ENCODE measurements around the gene CCDC149.

Gene CCDC149

DNA sequence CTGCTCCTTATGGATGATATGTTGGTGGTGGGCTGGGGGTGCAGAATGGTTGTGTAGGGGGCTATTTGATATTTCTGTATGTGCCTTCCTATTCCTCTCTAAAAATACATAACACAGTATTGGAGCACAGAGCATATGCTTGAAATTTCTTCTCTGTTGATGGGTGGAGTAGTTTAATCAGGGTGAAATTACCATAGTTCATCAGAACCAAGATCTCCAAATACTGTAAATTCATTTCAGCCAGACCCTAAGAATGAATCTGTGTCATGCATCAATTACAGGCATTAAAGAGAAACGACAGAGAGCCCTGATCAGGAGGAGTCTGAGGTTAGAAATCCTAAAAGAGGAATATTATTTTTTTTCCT, 25.1 kb upstream of the CCDC149 start:
- Histone ChIP-seq H3K4me3 (ENCODE audit: low read depth, low read length) (no peak overlapping the region), H3K9me3 (no peaks in the 10 kb centered on the region), H3K27me3 (no peaks in the 10 kb centered on the region), H3K4me1 (no peaks in the 10 kb centered on the region), H3K36me3 (no peaks in the 10 kb centered on the region)
- DNase-seq, result no peak
- TF ChIP-seq, protein P1, sequence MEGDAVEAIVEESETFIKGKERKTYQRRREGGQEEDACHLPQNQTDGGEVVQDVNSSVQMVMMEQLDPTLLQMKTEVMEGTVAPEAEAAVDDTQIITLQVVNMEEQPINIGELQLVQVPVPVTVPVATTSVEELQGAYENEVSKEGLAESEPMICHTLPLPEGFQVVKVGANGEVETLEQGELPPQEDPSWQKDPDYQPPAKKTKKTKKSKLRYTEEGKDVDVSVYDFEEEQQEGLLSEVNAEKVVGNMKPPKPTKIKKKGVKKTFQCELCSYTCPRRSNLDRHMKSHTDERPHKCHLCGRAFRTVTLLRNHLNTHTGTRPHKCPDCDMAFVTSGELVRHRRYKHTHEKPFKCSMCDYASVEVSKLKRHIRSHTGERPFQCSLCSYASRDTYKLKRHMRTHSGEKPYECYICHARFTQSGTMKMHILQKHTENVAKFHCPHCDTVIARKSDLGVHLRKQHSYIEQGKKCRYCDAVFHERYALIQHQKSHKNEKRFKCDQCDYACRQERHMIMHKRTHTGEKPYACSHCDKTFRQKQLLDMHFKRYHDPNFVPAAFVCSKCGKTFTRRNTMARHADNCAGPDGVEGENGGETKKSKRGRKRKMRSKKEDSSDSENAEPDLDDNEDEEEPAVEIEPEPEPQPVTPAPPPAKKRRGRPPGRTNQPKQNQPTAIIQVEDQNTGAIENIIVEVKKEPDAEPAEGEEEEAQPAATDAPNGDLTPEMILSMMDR (IDR thresholded peaks at IDR 0.05; ENCODE audit: low read depth, low read length), result no peak

DNA sequence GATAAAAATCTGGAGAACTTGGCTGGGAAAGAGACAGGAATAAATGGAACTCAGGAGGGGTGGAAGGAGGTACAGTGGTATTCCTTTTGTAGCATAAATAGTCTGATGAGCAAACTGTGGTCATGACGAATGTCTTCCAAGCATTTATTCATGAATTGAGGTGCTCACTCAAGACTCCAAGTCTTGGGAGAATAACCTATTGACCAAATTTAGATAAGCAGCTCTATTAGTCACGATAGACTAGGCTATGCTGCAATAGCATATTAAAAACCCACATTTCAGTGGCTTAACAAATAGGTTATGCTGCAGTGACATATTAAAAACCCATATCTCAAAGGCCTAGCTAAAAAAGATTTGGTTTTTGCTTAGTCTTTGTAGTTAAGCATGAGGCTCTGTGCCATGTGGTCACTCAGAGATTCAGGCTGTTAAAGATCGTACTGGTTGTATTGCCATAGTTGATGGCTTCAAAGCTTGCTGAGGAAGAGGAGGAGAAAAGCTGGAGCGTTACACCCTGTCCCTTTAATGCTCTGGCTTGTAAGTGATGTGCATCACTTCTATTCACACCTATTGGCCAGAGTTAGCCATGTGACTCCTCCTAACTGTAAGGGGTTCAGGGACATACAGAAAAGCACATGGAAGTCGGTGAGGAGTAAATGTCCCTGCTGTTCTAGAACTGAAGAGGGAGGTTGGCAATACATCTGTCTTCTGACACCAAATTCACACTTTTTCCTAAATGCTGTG, 24.5 kb upstream of the CCDC149 start:
- no peak for DNase-seq
- TF ChIP-seq, protein P1 (IDR thresholded peaks at IDR 0.05; ENCODE audit: low read depth, low read length), result no peak
- H3K4me3 ChIP-seq (ENCODE audit: low read depth, low read length), result no peak overlapping the region
- no peaks in the 10 kb centered on the region for H3K36me3 ChIP-seq
- H3K9me3 ChIP-seq, result no peaks in the 10 kb centered on the region
- H3K4me1 ChIP-seq, result no peaks in the 10 kb centered on the region
- no peaks in the 10 kb centered on the region for H3K27me3 ChIP-seq

DNA sequence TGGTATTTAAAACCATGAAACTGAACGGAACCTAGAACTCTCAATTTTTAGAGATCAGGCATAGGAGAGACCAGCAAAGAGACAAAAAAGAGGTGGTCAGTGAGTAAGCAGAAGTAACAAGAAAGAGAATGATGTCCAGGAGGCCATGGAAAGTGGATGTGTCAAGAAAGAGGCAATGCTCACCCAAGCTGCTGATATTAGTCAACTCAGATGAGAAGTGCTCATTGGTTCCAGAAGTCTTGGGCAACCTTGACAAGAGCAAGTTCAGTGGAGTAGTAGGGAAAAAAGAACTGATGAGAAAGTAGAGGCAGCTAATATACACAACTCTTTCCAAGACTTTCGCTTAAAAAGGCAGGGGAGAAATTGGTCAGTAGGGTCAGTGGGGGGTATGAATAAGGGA, 23.0 kb upstream of the CCDC149 start:
- H3K4me1 ChIP-seq, result no peaks in the 10 kb centered on the region
- H3K4me3 ChIP-seq (ENCODE audit: low read depth, low read length), result no peak overlapping the region
- H3K9me3 ChIP-seq, result no peaks in the 10 kb centered on the region
- H3K36me3 ChIP-seq, result no peaks in the 10 kb centered on the region
- no peaks in the 10 kb centered on the region for H3K27me3 ChIP-seq
- no peak for DNase-seq
- TF ChIP-seq, protein P1 (IDR thresholded peaks at IDR 0.05; ENCODE audit: low read depth, low read length), result no peak

DNA sequence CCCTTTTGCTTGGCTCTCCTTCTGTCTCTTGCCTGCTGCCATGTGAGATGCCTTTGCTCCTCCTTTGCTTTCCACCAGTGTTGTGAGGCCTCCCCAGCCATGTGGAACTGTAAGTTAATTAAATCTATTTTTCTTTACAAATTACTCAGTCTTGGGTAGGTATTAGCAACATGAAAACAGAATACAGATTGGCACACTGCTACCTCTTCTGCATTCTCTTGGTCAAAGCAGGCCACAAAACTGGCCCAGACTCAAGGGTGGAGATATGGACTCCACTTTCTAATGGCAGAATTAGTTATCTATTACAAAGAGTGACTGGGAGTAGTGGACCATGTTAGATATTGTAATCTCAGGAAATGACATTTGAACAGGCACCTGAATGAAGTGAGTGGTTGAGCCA, 21.5 kb upstream of the CCDC149 start:
- H3K4me3 ChIP-seq (ENCODE audit: low read depth, low read length), result no peak overlapping the region
- no peaks in the 10 kb centered on the region for H3K27me3 ChIP-seq
- TF ChIP-seq, protein P1 (IDR thresholded peaks at IDR 0.05; ENCODE audit: low read depth, low read length), result no peak
- H3K36me3 ChIP-seq, result no peaks in the 10 kb centered on the region
- DNase-seq, result no peak
- no peaks in the 10 kb centered on the region for H3K4me1 ChIP-seq
- H3K9me3 ChIP-seq, result no peaks in the 10 kb centered on the region

DNA sequence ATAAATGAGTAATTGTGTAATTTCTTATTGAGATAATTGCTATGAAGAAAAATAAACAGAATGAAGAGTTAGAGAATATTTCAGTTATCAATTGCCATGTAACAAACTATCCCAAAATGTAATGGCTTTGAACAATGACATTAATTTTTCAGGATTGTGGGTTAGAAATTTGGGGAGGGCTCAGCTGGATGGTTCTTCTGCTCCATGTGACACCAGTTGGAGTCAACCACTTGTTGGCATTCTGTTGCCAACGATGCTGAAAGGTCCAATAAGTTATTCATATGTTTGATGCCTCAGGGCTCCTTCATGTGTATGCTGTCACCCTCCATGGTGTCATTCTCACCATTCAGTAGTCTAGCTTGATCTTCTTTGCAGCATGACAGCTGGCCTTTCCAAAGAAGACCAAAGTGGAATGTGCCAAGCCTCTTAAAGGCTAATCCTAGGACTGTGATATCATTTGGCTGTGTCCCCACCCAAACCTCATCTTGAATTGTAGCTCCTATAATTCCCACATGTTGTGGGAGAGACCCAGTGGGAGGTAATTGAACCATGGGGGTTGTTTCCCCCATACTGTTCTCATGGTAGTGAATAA, 20.9 kb upstream of the CCDC149 start:
- Histone ChIP-seq H3K36me3 (no peaks in the 10 kb centered on the region), H3K9me3 (no peaks in the 10 kb centered on the region), H3K4me1 (no peaks in the 10 kb centered on the region), H3K27me3 (no peaks in the 10 kb centered on the region), H3K4me3 (ENCODE audit: low read depth, low read length) (no peak overlapping the region)
- TF ChIP-seq, protein P1 (IDR thresholded peaks at IDR 0.05; ENCODE audit: low read depth, low read length), result no peak
- DNase-seq, result no peak

DNA sequence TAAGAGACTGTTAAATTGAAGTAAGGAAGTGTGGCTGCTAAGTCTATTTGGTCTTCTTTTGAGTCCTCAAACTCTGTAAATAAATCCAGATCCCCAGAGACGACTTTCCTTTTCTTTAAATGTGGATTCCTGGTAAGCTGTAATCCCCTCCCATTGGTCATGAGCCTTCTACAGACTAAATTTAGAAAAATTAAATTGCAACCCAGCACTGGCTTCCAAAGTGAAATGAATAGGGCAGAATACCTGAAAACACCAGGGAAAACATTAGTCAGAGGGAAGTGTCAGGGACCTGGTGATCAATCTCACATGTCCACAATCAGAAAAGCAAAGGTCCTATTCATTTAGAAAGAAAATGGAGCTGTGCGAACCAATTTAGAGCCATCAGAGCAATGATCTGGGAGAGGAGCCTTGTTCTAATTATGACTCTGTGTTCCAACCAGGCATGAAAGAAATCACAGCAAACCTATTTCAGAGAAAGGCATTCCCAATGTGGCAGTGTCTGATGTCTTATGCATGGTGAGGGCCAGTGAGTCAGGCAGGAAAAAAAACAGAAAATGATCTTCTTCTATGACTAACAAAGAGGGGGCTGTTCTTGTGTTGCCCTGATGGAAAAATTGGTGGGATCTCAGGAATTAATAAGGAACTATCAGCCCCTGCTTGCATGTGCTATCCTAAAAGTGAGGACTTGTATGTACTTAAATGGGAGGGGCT, 19.8 kb upstream of the CCDC149 start:
- DNase-seq, result no peak
- Histone ChIP-seq H3K27me3 (no peaks in the 10 kb centered on the region), H3K4me3 (ENCODE audit: low read depth, low read length) (no peak overlapping the region), H3K36me3 (no peaks in the 10 kb centered on the region), H3K4me1 (no peaks in the 10 kb centered on the region), H3K9me3 (no peaks in the 10 kb centered on the region)
- TF ChIP-seq, protein P1 (IDR thresholded peaks at IDR 0.05; ENCODE audit: low read depth, low read length), result no peak
